Measurements from ENCODE around the gene ANKRD2.

The ANKRD2 gene

GRCh38 chr10:97582169-97582568, 9.6 kb downstream of the ANKRD2 start:
- ATAC-seq (ENCODE audit: insufficient read depth, low read depth) (no peak), DNase-seq (no peak)
- no peaks in the 10 kb centered on the region for H3K9me3 ChIP-seq (ENCODE audit: insufficient read depth, low read length, severe bottlenecking)
- H3K4me2 ChIP-seq (ENCODE audit: insufficient read depth, low read length) = no peak overlapping the region
- no peaks in the 10 kb centered on the region; the same call in 1 of the 2 replicates for H4K20me1 ChIP-seq (ENCODE audit: insufficient read depth, low read length)
- no peak overlapping the region for H3K27ac ChIP-seq (ENCODE audit: low read length)
- H3K9ac ChIP-seq (ENCODE audit: low read depth, low read length) = no peak overlapping the region
- H2AFZ ChIP-seq (ENCODE audit: low read depth, low read length) = no peak overlapping the region
- no peaks in the 10 kb centered on the region for H3K36me3 ChIP-seq (ENCODE audit: insufficient read depth, low read length)
- no peak overlapping the region for H3K4me3 ChIP-seq (ENCODE audit: low read depth in 1 of 2, low read length in 2 of 2)
- no peak for TF ChIP-seq EZH2 (IDR thresholded peaks at IDR 0.05; ENCODE audit: borderline replicate concordance, low read depth, low read length, severe bottlenecking)
- no peak for TF ChIP-seq CTCF (IDR thresholded peaks at IDR 0.05; ENCODE audit: borderline replicate concordance, extremely low read depth, low read length, poor library complexity, severe bottlenecking)
- no peaks in the 10 kb centered on the region for H3K4me1 ChIP-seq (ENCODE audit: insufficient read depth, low read length)
- H3K27me3 ChIP-seq (ENCODE audit: insufficient read depth, low read length, poor library complexity) = peaks cover 6% of the 10 kb centered on the region
- no peaks in the 10 kb centered on the region for H3K79me2 ChIP-seq (ENCODE audit: insufficient read depth, low read length)

DNA sequence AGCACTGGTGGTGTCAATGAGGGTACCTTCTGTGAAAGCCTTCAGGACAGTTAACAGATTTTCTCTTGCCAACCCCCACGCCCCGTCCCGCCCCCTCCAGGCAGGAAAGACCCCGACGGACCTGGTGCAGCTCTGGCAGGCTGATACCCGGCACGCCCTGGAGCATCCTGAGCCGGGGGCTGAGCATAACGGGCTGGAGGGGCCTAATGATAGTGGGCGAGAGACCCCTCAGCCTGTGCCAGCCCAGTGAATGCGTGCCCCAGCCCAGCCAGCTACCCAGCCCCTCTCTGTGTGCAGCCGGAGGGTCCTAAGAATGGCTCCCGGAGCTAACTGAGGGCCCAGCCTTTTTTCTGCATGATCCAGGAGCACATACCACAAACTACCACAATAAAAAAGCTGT, 10.9 kb downstream of the ANKRD2 start:
- Histone ChIP-seq H2AFZ (ENCODE audit: low read depth, low read length) (no peak overlapping the region), H3K9ac (ENCODE audit: low read depth, low read length) (no peak overlapping the region), H3K79me2 (ENCODE audit: insufficient read depth, low read length) (no peaks in the 10 kb centered on the region), H3K4me1 (ENCODE audit: insufficient read depth, low read length) (no peaks in the 10 kb centered on the region), H3K4me3 (ENCODE audit: low read depth in 1 of 2, low read length in 2 of 2) (no peak overlapping the region), H3K27ac (ENCODE audit: low read length) (no peak overlapping the region), H3K36me3 (ENCODE audit: insufficient read depth, low read length) (no peaks in the 10 kb centered on the region), H3K27me3 (ENCODE audit: insufficient read depth, low read length, poor library complexity) (peaks cover 6% of the 10 kb centered on the region), H3K9me3 (ENCODE audit: insufficient read depth, low read length, severe bottlenecking) (no peaks in the 10 kb centered on the region), H3K4me2 (ENCODE audit: insufficient read depth, low read length) (no peak overlapping the region), H4K20me1 (ENCODE audit: insufficient read depth, low read length) (no peaks in the 10 kb centered on the region; the same call in 1 of the 2 replicates)
- no peak for ATAC-seq (ENCODE audit: insufficient read depth, low read depth)
- DNase-seq = no peak
- TF ChIP-seq EZH2 (IDR thresholded peaks at IDR 0.05; ENCODE audit: borderline replicate concordance, low read depth, low read length, severe bottlenecking) (no peak), CTCF (IDR thresholded peaks at IDR 0.05; ENCODE audit: borderline replicate concordance, extremely low read depth, low read length, poor library complexity, severe bottlenecking) (no peak)

DNA sequence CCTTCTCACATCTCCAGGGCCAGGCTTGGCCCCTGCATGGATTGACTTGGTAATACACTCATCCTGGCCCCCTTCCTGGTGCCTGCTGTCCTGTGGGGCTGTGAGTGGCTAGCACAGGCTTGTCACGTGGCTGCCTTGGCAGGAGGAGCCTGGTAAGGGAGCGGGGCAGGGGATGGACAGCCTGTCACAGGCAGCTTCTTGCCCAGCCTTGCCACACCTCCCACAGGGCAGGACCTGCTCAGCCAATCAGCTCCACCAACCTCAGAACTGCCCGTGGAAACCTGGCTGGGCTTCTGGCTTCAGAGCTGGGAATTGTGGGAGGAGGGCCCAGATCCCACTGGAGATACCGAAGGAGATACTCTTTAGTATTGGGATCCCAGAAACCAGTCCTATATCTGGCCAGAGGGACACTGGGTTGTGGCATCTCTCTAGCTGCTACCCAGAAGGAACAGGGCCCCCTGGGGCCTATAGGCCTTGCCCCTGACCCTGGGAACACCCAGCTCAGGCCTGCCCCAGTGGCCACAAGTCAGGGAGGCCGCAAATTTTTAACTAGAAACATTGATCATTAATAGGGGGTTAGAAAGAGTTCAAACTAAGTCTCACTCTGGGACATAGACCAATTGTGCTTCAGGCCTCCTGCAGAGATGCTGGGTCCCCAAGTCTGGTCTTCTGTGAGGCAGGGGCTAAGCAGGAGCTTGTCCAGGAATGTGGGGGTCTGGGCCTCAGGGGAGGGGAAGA, 11.7 kb downstream of the ANKRD2 start, which contains the start of gene HOGA1:
TSS of gene HOGA1 (plus strand) at position 330 of the 738 bp plus-strand sequence. CDS start at position 645, 315 bp downstream.
- H2AFZ ChIP-seq (ENCODE audit: low read depth, low read length) = no peak within 1 kb of the TSS
- no peaks in the 10 kb centered on the region for H3K9me3 ChIP-seq (ENCODE audit: insufficient read depth, low read length, severe bottlenecking)
- H3K27ac ChIP-seq (ENCODE audit: low read length) = no peak within 1 kb of the TSS
- H3K9ac ChIP-seq (ENCODE audit: low read depth, low read length) = no peak within 1 kb of the TSS
- no peaks in the 10 kb centered on the region; the same call in 1 of the 2 replicates for H4K20me1 ChIP-seq (ENCODE audit: insufficient read depth, low read length)
- DNase-seq (no peak), ATAC-seq (ENCODE audit: insufficient read depth, low read depth) (no peak)
- H3K4me3 ChIP-seq (ENCODE audit: low read depth in 1 of 2, low read length in 2 of 2) = no peak within 1 kb of the TSS
- no peak for TF ChIP-seq EZH2 (IDR thresholded peaks at IDR 0.05; ENCODE audit: borderline replicate concordance, low read depth, low read length, severe bottlenecking)
- TF ChIP-seq CTCF (IDR thresholded peaks at IDR 0.05; ENCODE audit: borderline replicate concordance, extremely low read depth, low read length, poor library complexity, severe bottlenecking) = no peak
- H3K27me3 ChIP-seq (ENCODE audit: insufficient read depth, low read length, poor library complexity) = peaks cover 6% of the 10 kb centered on the region
- no peak within 1 kb of the TSS for H3K4me2 ChIP-seq (ENCODE audit: insufficient read depth, low read length)
- no peaks in the 10 kb centered on the region for H3K79me2 ChIP-seq (ENCODE audit: insufficient read depth, low read length)
- H3K36me3 ChIP-seq (ENCODE audit: insufficient read depth, low read length) = no peaks in the 10 kb centered on the region
- no peaks in the 10 kb centered on the region for H3K4me1 ChIP-seq (ENCODE audit: insufficient read depth, low read length)

Measured in DND-41 (cell line).